ENCODE results near the gene ARHGEF3.

The ARHGEF3 gene

GRCh38 chr3:56822501-56822900 is 20.8 kb upstream of the ARHGEF3 start:
- no peak for DNase-seq (ENCODE audit: low read depth)

GRCh38 chr3:56819016-56819809 is 17.5 kb upstream of the ARHGEF3 start:
- no peak for DNase-seq (ENCODE audit: low read depth)

- DNase-seq (ENCODE audit: low read depth) = no peak
Measured at GRCh38 chr3:56818156-56818985, 16.6 kb upstream of the ARHGEF3 start.

GRCh38 chr3:56817646-56818045 is 15.9 kb upstream of the ARHGEF3 start:
- DNase-seq (ENCODE audit: low read depth) = no peak

GRCh38 chr3:56816061-56816460 is 14.3 kb upstream of the ARHGEF3 start:
- no peak for DNase-seq (ENCODE audit: low read depth)

GRCh38 chr3:56815589-56815988 is 13.8 kb upstream of the ARHGEF3 start:
- DNase-seq (ENCODE audit: low read depth) = no peak

- DNase-seq (ENCODE audit: low read depth) = no peak
Measured at GRCh38 chr3:56813653-56813960, 11.9 kb upstream of the ARHGEF3 start.

GRCh38 chr3:56812754-56813652 is 11.3 kb upstream of the ARHGEF3 start:
- DNase-seq (ENCODE audit: low read depth) = no peak

- DNase-seq (ENCODE audit: low read depth) = no peak
Measured at GRCh38 chr3:56811546-56812202, 9.9 kb upstream of the ARHGEF3 start.

GRCh38 chr3:56810577-56811545 is 9.1 kb upstream of the ARHGEF3 start:
- DNase-seq (ENCODE audit: low read depth) = no peak

GRCh38 chr3:56806407-56806806 is 4.7 kb upstream of the ARHGEF3 start:
- DNase-seq (ENCODE audit: low read depth) = no peak

GRCh38 chr3:56802790-56803189 is 1.0 kb upstream of the ARHGEF3 start:
- DNase-seq (ENCODE audit: low read depth) = no peak

- DNase-seq (ENCODE audit: low read depth) = no peak
Measured at GRCh38 chr3:56802378-56802745, 613 bp upstream of the ARHGEF3 start.

GRCh38 chr3:56800832-56801661 is 702 bp downstream of the ARHGEF3 start:
- no peak for DNase-seq (ENCODE audit: low read depth)

GRCh38 chr3:56800130-56800831 is 1.5 kb downstream of the ARHGEF3 start:
- no peak for DNase-seq (ENCODE audit: low read depth)

- DNase-seq (ENCODE audit: low read depth) = no peak
Measured at GRCh38 chr3:56799251-56799882, 2.4 kb downstream of the ARHGEF3 start.

- no peak for DNase-seq (ENCODE audit: low read depth)
Measured at GRCh38 chr3:56796996-56797395, 4.8 kb downstream of the ARHGEF3 start.

- no peak for DNase-seq (ENCODE audit: low read depth)
Measured at GRCh38 chr3:56796202-56796601, 5.5 kb downstream of the ARHGEF3 start.

- DNase-seq (ENCODE audit: low read depth) = no peak
Measured at GRCh38 chr3:56795829-56796185, 5.9 kb downstream of the ARHGEF3 start.

Data from stimulated activated CD8-positive, alpha-beta memory T cell treated with anti-CD3 and anti-CD28 coated beads, Interleukin-15, amount 100 ng/mL, for 24 hours (primary cell).